Measurements from ENCODE around the gene SIRPA.

Gene SIRPA

GRCh38 chr20:1933465-1933870 is 38.3 kb downstream of the SIRPA start:
- peak; percentile 65 for DNase-seq (ENCODE audit: low read depth)

GRCh38 chr20:1934156-1934555 is 38.9 kb downstream of the SIRPA start:
- DNase-seq (ENCODE audit: low read depth) = peak; percentile 94

GRCh38 chr20:1934721-1935573 is 39.7 kb downstream of the SIRPA start:
- DNase-seq (ENCODE audit: low read depth) = peak; percentile 89

GRCh38 chr20:1935696-1936366 is 40.6 kb downstream of the SIRPA start:
- DNase-seq (ENCODE audit: low read depth) = no peak

- DNase-seq (ENCODE audit: low read depth) = no peak
These were observed 42.2 kb downstream of the SIRPA start for GRCh38 chr20:1937316-1937976.

GRCh38 chr20:1938464-1939269 is 43.5 kb downstream of the SIRPA start:
- no peak for DNase-seq (ENCODE audit: low read depth)

- no peak for DNase-seq (ENCODE audit: low read depth)
These were observed 44.0 kb downstream of the SIRPA start for GRCh38 chr20:1939270-1939595.

GRCh38 chr20:1940581-1940980 is 45.4 kb downstream of the SIRPA start:
- DNase-seq (ENCODE audit: low read depth) = no peak

- DNase-seq (ENCODE audit: low read depth) = peak; percentile 13
These were observed 46.0 kb downstream of the SIRPA start for GRCh38 chr20:1941226-1941625.

- no peak for DNase-seq (ENCODE audit: low read depth)
These were observed 46.9 kb downstream of the SIRPA start for GRCh38 chr20:1942061-1942460.

- DNase-seq (ENCODE audit: low read depth) = no peak
These were observed 47.5 kb downstream of the SIRPA start for GRCh38 chr20:1942486-1943274.

- peak; percentile 50 for DNase-seq (ENCODE audit: low read depth)
These were observed 48.2 kb downstream of the SIRPA start for GRCh38 chr20:1943275-1944002.

GRCh38 chr20:1944345-1945091 is 49.3 kb downstream of the SIRPA start:
- DNase-seq (ENCODE audit: low read depth) = no peak

- peak; percentile 43 for DNase-seq (ENCODE audit: low read depth)
These were observed 50.0 kb downstream of the SIRPA start for GRCh38 chr20:1945134-1945618.

GRCh38 chr20:1945660-1946059 is 50.5 kb downstream of the SIRPA start:
- DNase-seq (ENCODE audit: low read depth) = no peak

GRCh38 chr20:1946442-1946761 is 51.2 kb downstream of the SIRPA start:
- DNase-seq (ENCODE audit: low read depth) = no peak

- DNase-seq (ENCODE audit: low read depth) = peak; percentile 22
These were observed 51.7 kb downstream of the SIRPA start for GRCh38 chr20:1946762-1947534.

GRCh38 chr20:1947535-1947846 is 52.3 kb downstream of the SIRPA start:
- DNase-seq (ENCODE audit: low read depth) = no peak

GRCh38 chr20:1949347-1950100 is 54.3 kb downstream of the SIRPA start:
- DNase-seq (ENCODE audit: low read depth) = no peak

All from stromal cell of bone marrow (primary cell).